Measurements from ENCODE around the gene HGFAC. TPM values are rescaled to one million over a fixed set of nuclear protein-coding genes. Genes with fewer than 3 reads are reported as not detected.

The HGFAC gene
- total and polyA plus RNA-seq, 10 of the 15 experiments (the other 5 are each of a cell fraction or from before 2014, with no cell fraction given), result 0.38 TPM; not detected in 9

DNA sequence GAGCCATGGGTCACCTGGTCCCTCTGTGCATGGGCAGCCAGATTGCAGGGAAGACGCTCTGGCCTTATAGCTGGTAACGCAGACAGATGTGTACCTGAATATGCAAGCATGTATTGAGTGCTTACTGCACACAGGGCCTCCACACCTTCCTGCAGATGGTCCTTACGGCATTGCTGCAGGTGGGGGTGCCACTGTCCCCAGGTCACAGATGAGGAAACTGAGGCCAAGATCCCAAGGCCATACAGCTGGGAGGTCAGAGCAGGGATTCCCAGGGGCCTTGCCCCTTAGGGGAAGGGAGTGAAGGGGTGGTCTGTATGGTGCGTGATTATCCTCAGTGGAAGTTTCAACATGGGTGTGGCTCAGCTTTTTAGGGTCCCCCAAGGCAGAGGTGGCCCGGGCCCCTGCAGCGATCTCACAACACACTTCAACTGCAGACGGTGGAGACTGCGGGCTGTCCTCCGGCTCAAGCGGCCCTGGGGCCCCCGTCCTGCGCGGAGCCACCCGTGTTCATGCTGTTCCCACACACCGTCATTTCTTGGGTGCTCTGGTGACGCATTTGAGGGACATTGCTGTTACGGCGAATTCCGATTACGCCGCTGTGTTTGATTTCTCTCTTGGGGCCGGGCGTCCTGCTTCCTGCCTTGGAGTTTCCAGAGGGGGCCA is 29.5 kb downstream of the HGFAC start:
- RAD21 ChIA-PET (ENCODE audit: unreplicated experiment), result no interaction called here
- FAIRE-seq, result no peak
- SMC1A ChIA-PET (ENCODE audit: uncharacterized antibody, unreplicated experiment), result no interaction called here

More for the DNA sequence above, 29.5 kb downstream of the HGFAC start:
- DNase-seq (ENCODE audit: low read depth, low spot score) (no peak), ATAC-seq (no peak)
- Histone ChIP-seq H3K4me1 (ENCODE audit: control insufficient read depth, insufficient read depth, low read length) (no peaks in the 10 kb centered on the region), H3K9ac (ENCODE audit: control insufficient read depth, insufficient read depth, low read length) (no peak overlapping the region), H3K4me3 (no peak overlapping the region), H3K27me3 (replicated peaks in 1 of 2; ENCODE audit: control insufficient read depth in 2 of 2, insufficient read depth in 2 of 2, low read length in 1 of 2) (no peaks in the 10 kb centered on the region; a peak in 1 of 4 replicates), H3K36me3 (ENCODE audit: control insufficient read depth in 2 of 2, insufficient read depth in 2 of 2, low read length in 1 of 2) (no peaks in the 10 kb centered on the region), H3K4me2 (ENCODE audit: control insufficient read depth, insufficient read depth) (no peak overlapping the region), H2AFZ (ENCODE audit: control insufficient read depth, low read depth, low read length) (no peak overlapping the region), H3K9me3 (replicated peaks; ENCODE audit: control insufficient read depth, insufficient read depth, low read length) (no peaks in the 10 kb centered on the region; the same call in 2 of the 3 replicates), H3K79me2 (ENCODE audit: control insufficient read depth, insufficient read depth, low read length) (no peaks in the 10 kb centered on the region), H3K27ac (ENCODE audit: control insufficient read depth, insufficient read depth) (no peak overlapping the region), H4K20me1 (ENCODE audit: control insufficient read depth, insufficient read depth) (no peaks in the 10 kb centered on the region)
- no TSS peak for BruUV-seq (replicated peaks)
- CTCF ChIA-PET, result interaction anchor here (2.2 kb wide), 1 partner anchor 9 kb away, joined by 5 read pairs; no protein-coding TSS in a partner anchor
- 60% methylated on average over 23 of the region's 23 CpGs for WGBS (ENCODE audit: insufficient coverage, insufficient replicate concordance, low lambda C conversion rate, missing lambda C conversion rate)
- intact Hi-C loops (cut with micrococcal nuclease; ENCODE audit: unreplicated experiment) (no loop called here), in situ Hi-C loops (cut with MboI) (no loop called here)
- TF ChIP-seq ZBTB11 (CRISPR knock-in tag; IDR thresholded peaks at IDR 0.05) (no peak), RBBP5 (conservative IDR thresholded peaks at IDR 0.05) (no peak), NBN (IDR thresholded peaks at IDR 0.05) (no peak), E4F1 (IDR thresholded peaks at IDR 0.05; ENCODE audit: borderline replicate concordance, partially characterized antibody) (no peak), IRF3 (IDR thresholded peaks at IDR 0.05) (no peak), NR2C1 (IDR thresholded peaks at IDR 0.05) (no peak), TCF12 (IDR thresholded peaks at IDR 0.05; ENCODE audit: low read depth, low read length) (no peak), STAT1 (conservative IDR thresholded peaks at IDR 0.05) (no peak), TARDBP (IDR thresholded peaks at IDR 0.05; ENCODE audit: borderline replicate concordance) (no peak), CBX5 (IDR thresholded peaks at IDR 0.05; ENCODE audit: low read depth) (no peak)
- POLR2A ChIA-PET, result no interaction called here

Measured in GM12878 (cell line).